ENCODE results near the gene UBE2G1. TPM values are rescaled to one million over a fixed set of nuclear protein-coding genes. Genes with fewer than 3 reads are reported as not detected.

UBE2G1 gene
- total and polyA plus RNA-seq, 10 of the 15 experiments (the other 5 are each of a cell fraction or from before 2014, with no cell fraction given) = 24.4 to 139 (median 77.4) TPM

DNA sequence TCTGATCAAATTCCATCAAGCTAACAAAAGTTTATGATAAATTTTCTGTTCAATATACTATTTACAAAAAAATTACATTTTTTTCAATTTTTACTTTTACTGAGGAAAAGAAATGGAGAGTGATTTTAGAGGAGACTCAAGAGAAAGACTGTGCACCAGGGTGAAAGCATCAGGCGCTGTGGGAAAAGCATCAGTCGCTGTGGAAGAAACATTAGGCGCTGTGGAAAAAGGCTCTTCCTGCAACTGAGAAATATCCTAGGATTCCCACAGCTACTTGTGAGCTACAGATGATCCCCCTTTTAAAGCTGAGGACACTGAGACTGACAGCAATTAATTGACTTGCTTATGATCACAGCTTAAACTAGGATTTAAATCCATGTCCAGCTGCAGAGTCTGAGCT lies 107.6 kb downstream of the UBE2G1 start:
- H3K9me3 ChIP-seq (replicated peaks; ENCODE audit: control insufficient read depth, insufficient read depth, low read length) = peaks cover 11% of the 10 kb centered on the region; the same call in 2 of the 3 replicates
- no peak overlapping the region for H3K4me3 ChIP-seq
- FAIRE-seq = no peak
- H3K27ac ChIP-seq (ENCODE audit: control insufficient read depth, insufficient read depth) = no peak overlapping the region
- no peak overlapping the region for H2AFZ ChIP-seq (ENCODE audit: control insufficient read depth, low read depth, low read length)
- no peak for DNase-seq (ENCODE audit: low read depth, low spot score)
- intact Hi-C loops (cut with micrococcal nuclease; ENCODE audit: unreplicated experiment) (no loop called here), in situ Hi-C loops (cut with MboI) (no loop called here)
- H3K27me3 ChIP-seq (replicated peaks in 1 of 2; ENCODE audit: control insufficient read depth in 2 of 2, insufficient read depth in 2 of 2, low read length in 1 of 2) = no peaks in the 10 kb centered on the region
- no TSS peak for BruUV-seq (replicated peaks)
- 92% methylated on average over 3 of the region's 3 CpGs for WGBS (ENCODE audit: insufficient coverage, insufficient replicate concordance, low lambda C conversion rate, missing lambda C conversion rate)
- TF ChIP-seq CBX5 (IDR thresholded peaks at IDR 0.05; ENCODE audit: low read depth) (no peak), SMC3 (IDR thresholded peaks at IDR 0.05; ENCODE audit: borderline replicate concordance, low read length) (no peak), WRNIP1 (IDR thresholded peaks at IDR 0.05; ENCODE audit: borderline replicate concordance, low read depth, low read length) (no peak), LARP7 (IDR thresholded peaks at IDR 0.05) (no peak), DPF2 (IDR thresholded peaks at IDR 0.05) (no peak), SUPT20H (IDR thresholded peaks at IDR 0.05; ENCODE audit: borderline replicate concordance, control insufficient read depth, low read depth, low read length) (no peak), SIX5 (IDR thresholded peaks at IDR 0.05; ENCODE audit: low read depth, low read length, severe bottlenecking) (no peak), CREM (IDR thresholded peaks at IDR 0.05; ENCODE audit: low read depth) (no peak), MEF2A (IDR thresholded peaks at IDR 0.05; ENCODE audit: insufficient read depth, low read depth, low read length) (no peak)
- TF ChIP-seq, protein P1, sequence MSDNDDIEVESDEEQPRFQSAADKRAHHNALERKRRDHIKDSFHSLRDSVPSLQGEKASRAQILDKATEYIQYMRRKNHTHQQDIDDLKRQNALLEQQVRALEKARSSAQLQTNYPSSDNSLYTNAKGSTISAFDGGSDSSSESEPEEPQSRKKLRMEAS (IDR thresholded peaks at IDR 0.05; ENCODE audit: low read depth, low read length) = no peak
- ChIA-PET POLR2A (interaction anchor here (0.6 to 1.1 kb wide), 2 partner anchors 32 to 89 kb away, joined by 3 read pairs; no protein-coding TSS in a partner anchor), RAD21 (ENCODE audit: unreplicated experiment) (no interaction called here), CTCF (interaction anchor here (0.7 to 2.4 kb wide), 6 partner anchors 9 to 162 kb away, joined by 3 to 12 read pairs (median 4); no protein-coding TSS in a partner anchor), SMC1A (ENCODE audit: uncharacterized antibody, unreplicated experiment) (interaction anchor here (2.2 to 5.5 kb wide), 2 partner anchors 8 to 43 kb away, joined by 8 to 38 read pairs; no protein-coding TSS in a partner anchor)
- ATAC-seq = no peak
- H3K4me2 ChIP-seq (ENCODE audit: control insufficient read depth, insufficient read depth) = no peak overlapping the region
- 0 out of 2 replicates have a peak, but pooled peaks cover 3% of the 10 kb centered on the region for H3K4me1 ChIP-seq (ENCODE audit: control insufficient read depth, insufficient read depth, low read length)
- peaks cover 69% of the 10 kb centered on the region for H3K79me2 ChIP-seq (ENCODE audit: control insufficient read depth, insufficient read depth, low read length)
- H4K20me1 ChIP-seq (ENCODE audit: control insufficient read depth, insufficient read depth) = no peaks in the 10 kb centered on the region; the same call in 1 of the 2 replicates
- H3K36me3 ChIP-seq (ENCODE audit: control insufficient read depth in 2 of 2, insufficient read depth in 2 of 2, low read length in 1 of 2) = peaks cover 0 to 11% of the 10 kb centered on the region in 2 experiments; a peak in 3 of 4 replicates
- no peak overlapping the region for H3K9ac ChIP-seq (ENCODE audit: control insufficient read depth, insufficient read depth, low read length)
